LNCaP clone FGC (cell line): Measurements from ENCODE around the gene CRYBG1.

ENCODE experiments used
- DNase-seq: peaks from one replicate; pipeline ENCODE4 v3.0.0-alpha.2; 2011; ENCODE audit warnings: low read depth
- H3K4me3 ChIP-seq: 2 replicates; pipeline ENCODE4 v1.5.1; 2011; ENCODE audit warnings: mild to moderate bottlenecking, low read depth, low read length, control low read depth
- CTCF ChIP-seq: IDR thresholded peaks from 2 replicates; pipeline ENCODE4 v1.5.1; 2012; ENCODE audit warnings: mild to moderate bottlenecking; ENCODE audit not compliant: control insufficient read depth, insufficient read depth; ENCODE audit errors: extremely low read depth

The CRYBG1 gene

GRCh38 chr6:106446287-106446885 lies 85.9 kb downstream of the CRYBG1 start:
- peak; percentile 42 for TF ChIP-seq CTCF
- no peak for DNase-seq
- no peak overlapping the region for H3K4me3 ChIP-seq

- TF ChIP-seq CTCF: no peak
- no peak overlapping the region for H3K4me3 ChIP-seq
- no peak for DNase-seq
These were observed 86.5 kb downstream of the CRYBG1 start for GRCh38 chr6:106446983-106447382.

DNA sequence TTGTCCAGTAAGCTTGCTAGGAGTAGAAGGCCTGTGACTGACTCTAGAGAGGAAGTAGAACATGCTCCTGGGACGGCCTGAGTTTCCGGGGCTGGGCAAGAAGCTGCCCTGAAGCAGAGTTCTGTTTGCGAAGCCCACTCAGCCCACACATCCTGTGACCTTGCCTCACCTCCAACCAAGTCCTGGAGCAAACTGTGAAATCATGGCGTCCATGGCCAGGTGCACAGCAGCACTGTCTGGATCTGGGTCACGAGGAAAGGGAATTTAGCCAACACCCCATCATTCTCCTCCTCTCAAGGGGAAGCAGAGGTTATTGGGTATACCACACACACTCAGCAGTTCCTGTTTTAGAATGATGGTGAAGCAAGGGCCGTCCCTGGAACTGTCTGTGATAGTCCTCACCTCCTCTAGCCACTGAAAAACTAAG lies 87.5 kb downstream of the CRYBG1 start:
- no peak for DNase-seq
- no peak overlapping the region for H3K4me3 ChIP-seq
- TF ChIP-seq CTCF: no peak

DNA sequence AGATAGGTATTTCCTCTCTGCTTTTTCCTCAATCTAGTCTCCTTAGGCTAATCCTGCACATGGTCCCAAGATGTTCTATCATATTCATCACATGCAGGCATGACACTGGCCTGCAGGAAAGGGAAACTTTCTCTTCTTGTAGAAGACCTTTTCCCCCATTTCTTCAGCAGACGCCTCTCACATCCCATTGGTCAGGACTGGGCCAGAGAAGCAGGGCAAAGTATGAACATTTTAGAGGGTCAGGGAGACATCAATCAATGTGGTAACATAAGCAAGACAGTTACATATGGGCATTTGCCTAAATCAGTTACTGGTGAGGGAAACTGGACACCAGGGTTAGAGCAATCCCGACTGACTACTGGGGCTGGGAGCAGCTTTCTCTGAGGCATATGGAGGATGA lies 90.1 kb downstream of the CRYBG1 start:
- no peak for DNase-seq

DNA sequence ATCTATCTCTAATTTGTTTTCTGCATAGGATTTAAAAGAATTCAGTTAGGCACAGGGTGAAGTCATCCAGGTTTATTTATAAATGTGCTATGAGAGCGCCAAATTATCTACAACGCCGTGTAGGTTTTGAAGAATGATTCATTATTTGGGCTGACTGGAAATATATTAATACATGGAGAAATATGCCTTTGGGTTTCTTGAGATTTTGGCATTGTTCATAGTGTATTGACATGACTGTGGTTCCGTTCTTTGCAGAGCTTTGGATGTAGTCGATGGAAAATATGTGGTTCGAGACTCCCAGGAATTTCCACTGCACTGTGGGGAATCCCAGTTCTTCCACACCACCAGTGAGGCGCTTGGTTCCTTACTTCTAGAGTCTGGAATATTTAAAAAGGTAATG lies 90.9 kb downstream of the CRYBG1 start:
- TF ChIP-seq CTCF: no peak
- no peak overlapping the region for H3K4me3 ChIP-seq
- no peak for DNase-seq

More for the DNA sequence above, 90.1 kb downstream of the CRYBG1 start:
- TF ChIP-seq CTCF: no peak
- no peak overlapping the region for H3K4me3 ChIP-seq

DNA sequence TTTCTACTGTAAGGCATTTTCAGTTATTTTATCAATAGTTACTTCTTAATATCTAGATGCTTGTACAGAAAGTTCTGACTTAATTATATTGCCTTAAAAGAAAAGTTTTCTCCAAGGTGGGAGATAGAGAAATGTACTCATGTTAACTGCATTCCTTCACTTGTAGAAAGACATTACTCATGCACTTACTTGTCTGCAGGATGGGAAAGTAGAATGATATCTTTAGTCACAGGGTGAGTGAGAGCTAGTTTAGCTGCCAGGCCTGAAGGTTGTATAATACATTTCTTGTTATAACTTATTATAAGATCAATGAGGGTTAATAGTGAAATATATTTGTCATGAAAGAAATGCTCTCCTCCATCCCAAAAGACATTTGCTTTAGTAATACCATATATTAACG lies 92.1 kb downstream of the CRYBG1 start:
- TF ChIP-seq CTCF: no peak
- no peak overlapping the region for H3K4me3 ChIP-seq
- DNase-seq: no peak

GRCh38 chr6:106453756-106454367 lies 93.3 kb downstream of the CRYBG1 start:
- no peak overlapping the region for H3K4me3 ChIP-seq
- DNase-seq: no peak
- no peak for TF ChIP-seq CTCF
